Measurements from ENCODE around the gene CITED2. TPM values are rescaled to one million over a fixed set of nuclear protein-coding genes. Genes with fewer than 3 reads are reported as not detected.

CITED2 gene
- total and polyA plus RNA-seq, 2 of the 8 experiments (the other 6 are each of a cell fraction or from before 2014, with no cell fraction given), result 89.1 to 115 TPM

- ChIA-PET POLR2A (ENCODE audit: partially characterized antibody) (interaction anchor here (0.6 to 1.3 kb wide), 3 partner anchors 9 to 17 kb away, joined by 3 to 4 read pairs (median 3); no protein-coding TSS in a partner anchor), CTCF (ENCODE audit: partially characterized antibody) (interaction anchor here (0.6 to 0.7 kb wide), 3 partner anchors 45 to 423 kb away, joined by 3 read pairs; no protein-coding TSS in a partner anchor)
- no peak overlapping the region for H2AK5ac ChIP-seq (ENCODE audit: low read depth, low read length)
- DNase-seq (ENCODE audit: low read depth in 1 of 2, low spot score in 2 of 2) (no peak), FAIRE-seq (no peak)
- no peak overlapping the region for H3K23ac ChIP-seq (ENCODE audit: insufficient read length)
- no peak overlapping the region for H4K8ac ChIP-seq (ENCODE audit: extremely low read depth, insufficient read depth, low read length)
- H3K27ac ChIP-seq (ENCODE audit: low read depth, low read length), result no peak overlapping the region
- H3K4me1 ChIP-seq (replicated peaks in 1 of 4; ENCODE audit: control insufficient read depth in 3 of 4, insufficient read depth in 4 of 4, low read length in 3 of 4), result peaks cover 7 to 9% (median 8%) of the 10 kb centered on the region in 4 experiments; a peak in 6 of 7 replicates
- no peak overlapping the region for H2BK120ac ChIP-seq (replicated peaks; ENCODE audit: low read depth, low read length)
- no peaks in the 10 kb centered on the region for H3K9me3 ChIP-seq (ENCODE audit: insufficient read depth in 2 of 2, low read depth in 1 of 2, low read length in 1 of 2)
- peaks cover 0 to 5% of the 10 kb centered on the region in 2 experiments; a peak in 3 of 4 replicates for H3K79me2 ChIP-seq (ENCODE audit: control insufficient read depth in 1 of 2, insufficient read depth in 2 of 2, low read length in 2 of 2)
- no peak overlapping the region for H2AFZ ChIP-seq (ENCODE audit: low read length)
- H2BK5ac ChIP-seq (ENCODE audit: low read depth, low read length), result no peak overlapping the region
- H4K5ac ChIP-seq (ENCODE audit: insufficient read length, low read depth, low read length), result no peak overlapping the region
- H3K14ac ChIP-seq (ENCODE audit: insufficient read length), result no peak overlapping the region
- no peak overlapping the region for H3K56ac ChIP-seq (replicated peaks; ENCODE audit: insufficient read length, low read depth, low read length)
- H2BK20ac ChIP-seq (ENCODE audit: low read length), result no peak overlapping the region
- WGBS, 2 experiments (ENCODE audit: extremely low coverage in 1 of 2, insufficient coverage in 1 of 2, insufficient read length in 1 of 2, insufficient replicate concordance in 2 of 2, low coverage in 1 of 2, low lambda C conversion rate in 2 of 2, missing lambda C conversion rate in 1 of 2), result 100% methylated on average over 1 of the region's 1 CpG; no CpG with 5 or more reads in 1 of the 2 experiments
- H3K18ac ChIP-seq (ENCODE audit: extremely low read depth, low read length), result no peak overlapping the region
- H2BK15ac ChIP-seq (ENCODE audit: low read length), result no peak overlapping the region
- no peak overlapping the region for H4K91ac ChIP-seq (replicated peaks; ENCODE audit: insufficient read length, low read length)
- H3K27me3 ChIP-seq (replicated peaks in 1 of 4; ENCODE audit: control insufficient read depth in 3 of 4, extremely low read depth in 1 of 4, insufficient read depth in 3 of 4, low read length in 3 of 4), result 0 out of 7 replicates have a peak, but pooled peaks cover 0 to 3% (median 0%) of the 10 kb centered on the region in 4 experiments
- no peak overlapping the region for H3K9ac ChIP-seq (replicated peaks in 1 of 4; ENCODE audit: extremely low read depth in 1 of 4, low read depth in 3 of 4, low read length in 3 of 4)
- no peak overlapping the region for H2BK12ac ChIP-seq (ENCODE audit: low read depth, low read length)
- peaks cover 11% of the 10 kb centered on the region for H3K23me2 ChIP-seq (ENCODE audit: low read depth, low read length)
- H3K4me2 ChIP-seq (ENCODE audit: insufficient read depth in 1 of 2, low read depth in 2 of 2, low read length in 2 of 2), result no peak overlapping the region
- H3K4ac ChIP-seq (replicated peaks; ENCODE audit: insufficient read length, low read depth, low read length), result no peak overlapping the region
- TF ChIP-seq POLR2AphosphoS5 (IDR thresholded peaks at IDR 0.05; ENCODE audit: low read depth, low read length), result no peak
- TF ChIP-seq YY1 (IDR thresholded peaks at IDR 0.05; ENCODE audit: low read depth, low read length), result no peak
- no peaks in the 10 kb centered on the region for H3K79me1 ChIP-seq (ENCODE audit: low read depth, low read length)
- no peaks in the 10 kb centered on the region for H4K20me1 ChIP-seq (replicated peaks in 1 of 2; ENCODE audit: control insufficient read depth in 1 of 2, insufficient read depth in 2 of 2, low read length in 2 of 2)
- peaks cover 0 to under 1% (median 0%) of the 10 kb centered on the region in 4 experiments; a peak in 1 of 8 replicates for H3K36me3 ChIP-seq (ENCODE audit: control insufficient read depth in 2 of 4, insufficient read depth in 4 of 4, low read length in 3 of 4)
- no peak overlapping the region for H3K4me3 ChIP-seq (ENCODE audit: extremely low read depth in 1 of 4, insufficient read depth in 2 of 4, low read depth in 3 of 4, low read length in 4 of 4)
Measured at GRCh38 chr6:139378882-139379341, 4.5 kb upstream of the CITED2 start.
